Measurements from ENCODE around the gene ATXN7L2.
A peak's percentile ranks its signal among the peaks of the same experiment; 100 is the strongest.

The ATXN7L2 gene

DNA sequence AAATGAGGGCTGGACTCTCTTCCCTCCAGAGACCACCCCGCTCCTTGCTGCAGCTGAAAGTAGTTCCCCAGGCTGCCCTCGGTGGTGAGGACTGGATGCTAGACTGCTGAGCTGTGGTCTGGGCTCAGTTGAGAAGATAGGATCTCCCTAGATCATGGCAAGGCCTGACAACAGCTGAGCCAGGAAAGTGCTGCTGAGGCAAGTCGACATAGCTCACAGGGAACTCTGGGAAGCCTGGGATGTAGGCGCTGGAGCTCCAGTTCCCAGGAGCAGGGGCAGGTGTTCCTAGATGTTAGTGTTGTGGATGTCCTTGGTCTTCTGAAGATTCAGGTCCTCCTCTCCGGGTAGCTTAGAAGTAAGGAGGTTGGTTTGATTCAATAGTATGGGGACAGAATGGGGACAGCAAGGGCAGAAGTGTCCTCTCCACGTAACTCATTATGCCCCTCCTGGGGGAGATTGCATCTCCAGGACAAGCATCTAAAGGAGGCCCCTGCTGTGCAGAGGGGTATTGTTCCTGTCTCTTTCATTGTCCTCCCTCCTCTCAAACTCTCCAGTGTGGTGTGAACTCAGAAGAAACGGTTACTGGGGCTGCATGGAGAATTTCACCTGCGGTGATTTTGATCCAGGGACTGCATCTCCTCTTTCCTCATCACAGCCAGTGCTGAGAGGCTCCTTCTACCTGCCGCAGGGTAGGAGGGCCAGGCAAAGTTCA is 13.9 kb downstream of the ATXN7L2 start:
- no peak for DNase-seq (ENCODE audit: low spot score)

- DNase-seq (ENCODE audit: low spot score): peak; percentile 63
Observed at GRCh38 chr1:109498161-109498801, 14.6 kb downstream of the ATXN7L2 start.

DNA sequence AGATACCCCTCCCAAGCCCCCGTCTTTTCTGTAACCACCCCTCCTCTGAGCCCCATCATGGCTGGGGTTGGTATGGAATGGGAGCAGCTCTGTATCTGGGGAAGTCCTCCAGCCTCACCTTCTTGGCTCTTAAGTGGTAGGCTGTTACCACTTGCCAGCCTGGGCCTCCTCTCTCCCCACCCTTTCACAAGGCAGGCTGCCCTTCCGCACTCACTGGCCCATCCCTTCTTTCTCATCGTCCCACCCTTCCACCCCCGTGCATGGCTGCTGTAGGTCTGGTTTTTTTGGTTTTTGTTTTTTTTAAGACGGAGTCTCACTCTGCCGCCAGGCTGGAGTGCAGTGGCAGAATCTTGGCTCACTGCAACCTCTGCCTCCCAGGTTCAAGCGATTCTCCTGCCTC is 15.4 kb downstream of the ATXN7L2 start:
- DNase-seq (ENCODE audit: low spot score): no peak

- peak; percentile 64 for DNase-seq (ENCODE audit: low spot score)
Observed at GRCh38 chr1:109499661-109500536, 16.2 kb downstream of the ATXN7L2 start.

GRCh38 chr1:109500941-109501381 is 17.3 kb downstream of the ATXN7L2 start:
- DNase-seq (ENCODE audit: low spot score): peak; percentile 73

DNA sequence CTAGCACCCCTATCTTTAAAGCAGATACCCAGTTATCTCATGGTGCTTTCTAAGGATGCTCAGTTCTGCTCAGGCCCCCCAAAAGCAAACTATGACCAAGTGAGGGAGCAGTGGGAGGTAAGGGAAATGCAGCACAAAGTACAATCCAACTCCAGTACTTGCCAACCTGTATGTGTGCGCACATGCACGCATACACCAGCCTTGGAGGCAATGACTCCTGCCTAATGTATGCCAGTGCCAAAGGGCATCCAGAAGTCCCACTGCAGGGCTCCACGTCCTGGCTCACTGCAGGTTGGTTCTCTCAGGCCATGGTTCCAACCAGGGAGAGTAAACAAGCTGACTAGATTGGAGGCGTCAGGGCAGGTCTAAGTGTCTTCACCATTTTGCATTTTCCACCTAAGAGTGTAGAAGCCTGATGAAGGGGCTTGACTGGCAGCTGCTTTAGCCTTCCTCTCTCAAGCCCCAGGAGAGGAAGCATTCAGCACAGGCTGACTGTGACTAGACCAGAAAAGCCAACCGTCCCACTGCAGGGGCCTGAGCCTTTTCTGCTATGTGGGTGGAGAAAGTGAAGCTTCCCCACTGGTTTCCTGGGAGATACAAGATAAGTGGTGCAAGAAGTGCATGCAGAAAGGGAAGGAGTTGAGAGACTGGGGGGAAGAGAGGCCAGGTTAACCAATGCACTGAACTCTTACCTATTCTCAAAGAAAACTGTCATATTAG is 18.1 kb downstream of the ATXN7L2 start:
- DNase-seq (ENCODE audit: low spot score): no peak

GRCh38 chr1:109502364-109502851 is 18.7 kb downstream of the ATXN7L2 start:
- no peak for DNase-seq (ENCODE audit: low spot score)

DNA sequence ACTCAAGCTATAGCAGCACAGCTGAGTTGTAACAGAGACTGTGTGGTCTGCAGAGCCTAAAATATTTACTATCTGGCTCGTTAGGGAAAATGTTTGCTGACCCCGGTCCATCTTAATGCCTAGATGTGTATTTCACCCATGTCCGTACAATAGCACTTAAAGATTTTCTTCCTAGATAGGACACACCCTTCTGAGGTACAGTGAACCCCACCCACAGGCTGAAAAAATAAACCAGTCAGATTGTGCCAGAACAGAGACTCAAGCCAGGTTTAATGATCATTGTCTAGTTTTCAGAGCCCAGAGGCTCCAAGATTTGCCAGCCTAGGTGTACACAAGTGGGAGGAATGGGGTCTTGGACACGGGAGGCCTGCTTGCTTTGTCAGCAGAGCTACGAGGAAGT is 20.2 kb downstream of the ATXN7L2 start:
- no peak for DNase-seq (ENCODE audit: low spot score)

- DNase-seq (ENCODE audit: low spot score): no peak
Observed at GRCh38 chr1:109504974-109505373, 21.3 kb downstream of the ATXN7L2 start.

- no peak for DNase-seq (ENCODE audit: low spot score)
Observed at GRCh38 chr1:109508001-109508872, 24.5 kb downstream of the ATXN7L2 start.

DNA sequence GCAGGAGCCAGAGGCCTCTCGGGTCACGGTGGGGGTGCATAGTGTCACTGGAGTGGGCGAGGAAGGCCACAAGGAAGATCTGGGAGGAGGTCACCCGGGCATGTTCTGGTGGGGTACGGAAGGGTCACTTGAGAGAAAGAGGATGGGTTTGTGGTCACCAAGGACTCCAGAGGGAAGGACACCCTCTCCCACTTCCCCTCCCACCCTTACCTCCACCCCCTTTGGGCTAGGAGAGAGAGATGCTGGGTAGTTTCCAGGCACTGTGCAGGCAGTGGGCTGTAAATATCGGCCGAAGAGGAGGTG is 25.1 kb downstream of the ATXN7L2 start:
- DNase-seq (ENCODE audit: low spot score): no peak

DNA sequence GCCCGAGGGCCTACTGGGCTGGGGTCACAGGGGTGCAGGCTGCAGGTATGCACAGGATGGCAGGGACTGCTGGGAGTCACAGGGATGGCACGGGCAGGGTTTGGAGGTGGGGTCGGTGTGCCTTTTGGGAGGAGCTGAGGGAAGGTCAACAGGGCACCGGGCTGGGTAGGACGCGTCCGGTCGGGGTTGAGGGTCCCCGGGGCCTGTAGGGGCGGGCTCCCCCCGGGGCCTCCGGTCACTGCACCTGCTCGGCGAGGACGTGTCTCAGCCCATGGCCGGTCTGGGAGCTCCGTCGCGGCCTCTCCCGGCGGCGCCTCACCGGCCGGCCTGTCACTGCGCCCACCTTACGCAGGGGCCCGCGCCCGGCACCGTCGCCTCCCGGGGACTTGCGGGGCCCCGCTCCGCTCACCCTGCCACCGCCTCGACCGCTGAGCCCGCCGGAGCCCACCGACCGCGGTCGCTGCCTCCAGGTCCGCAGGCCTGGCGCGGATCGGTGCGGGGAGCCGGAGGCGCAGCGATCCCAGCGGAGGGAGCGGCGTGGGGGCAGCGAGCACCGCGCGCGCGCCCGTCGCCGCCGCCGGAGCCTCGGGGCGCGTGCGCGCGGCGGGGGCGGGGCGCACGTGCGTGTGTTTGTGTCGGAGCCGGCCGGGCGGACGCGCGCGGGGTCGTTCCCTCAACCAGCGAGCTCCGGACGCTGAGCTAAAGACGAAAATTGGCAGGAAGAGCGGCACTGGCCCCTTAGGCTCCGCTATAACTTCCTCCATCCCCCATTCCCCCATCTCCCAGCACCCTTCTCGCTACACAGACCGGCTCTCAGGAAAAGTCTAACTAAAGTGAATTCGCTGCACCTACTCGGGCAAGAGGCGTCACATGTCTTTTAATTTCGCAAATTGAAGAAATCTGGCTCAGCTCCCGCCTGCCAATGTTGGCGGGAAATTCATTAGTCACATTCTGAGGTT is 25.8 kb downstream of the ATXN7L2 start, which contains the start of gene AMIGO1:
Gene AMIGO1 (minus strand): TSS at position 552 of the 959 bp plus-strand sequence. CDS start 815 bp downstream, outside the sequence.
- peak; percentile 91 for DNase-seq (ENCODE audit: low spot score)

DNA sequence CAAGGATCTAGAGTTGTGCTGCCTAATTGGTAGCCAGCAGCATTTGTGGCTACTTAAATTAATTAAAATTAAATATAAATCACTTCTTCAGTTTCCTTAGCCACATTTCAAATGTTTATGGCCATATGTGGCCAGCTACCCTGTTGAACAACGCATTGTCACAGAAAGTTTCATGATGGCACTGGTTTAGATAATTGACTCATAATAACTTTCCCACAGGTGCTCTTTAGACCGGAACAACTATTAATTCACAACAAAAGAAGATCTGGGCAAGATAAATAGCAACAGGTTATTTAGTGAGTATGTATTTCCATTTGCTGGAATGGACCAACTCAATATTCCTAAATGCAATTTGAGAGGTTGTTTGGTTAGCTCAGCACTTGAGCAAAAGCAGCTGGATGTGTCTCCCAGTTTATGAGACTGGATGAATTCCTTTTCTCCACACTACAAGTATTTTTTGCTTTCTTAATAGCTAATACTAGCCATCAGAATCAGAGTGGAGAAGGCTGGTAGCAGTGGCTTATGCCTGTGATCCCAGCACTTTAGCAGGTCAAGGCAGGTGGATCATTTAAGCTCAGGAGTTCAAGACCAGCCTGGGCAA is 29.5 kb downstream of the ATXN7L2 start:
- no peak for DNase-seq (ENCODE audit: low spot score)

- DNase-seq (ENCODE audit: low spot score): no peak
Observed at GRCh38 chr1:109514846-109515245, 31.1 kb downstream of the ATXN7L2 start.

DNA sequence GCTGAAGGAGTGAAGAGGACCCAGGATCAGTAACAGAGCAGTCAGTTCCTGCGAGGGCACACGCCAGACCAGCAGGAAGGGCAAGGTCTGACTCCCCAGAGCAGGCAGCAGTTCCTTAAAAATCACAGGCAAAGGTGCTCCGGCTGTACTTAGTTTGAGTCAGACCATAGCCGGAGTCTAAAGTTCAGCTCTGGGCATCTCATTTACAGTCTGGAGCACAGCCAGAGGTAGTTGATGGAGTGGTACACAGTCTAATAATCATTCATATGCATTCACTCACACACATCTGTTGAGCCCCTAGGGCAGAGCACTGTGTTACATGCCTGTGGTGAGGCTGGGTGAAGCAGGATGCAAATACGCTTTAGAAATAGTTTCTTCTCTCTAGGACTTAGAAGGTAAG is 33.2 kb downstream of the ATXN7L2 start:
- DNase-seq (ENCODE audit: low spot score): no peak

GRCh38 chr1:109517337-109517736 is 33.6 kb downstream of the ATXN7L2 start:
- DNase-seq (ENCODE audit: low spot score): no peak

DNA sequence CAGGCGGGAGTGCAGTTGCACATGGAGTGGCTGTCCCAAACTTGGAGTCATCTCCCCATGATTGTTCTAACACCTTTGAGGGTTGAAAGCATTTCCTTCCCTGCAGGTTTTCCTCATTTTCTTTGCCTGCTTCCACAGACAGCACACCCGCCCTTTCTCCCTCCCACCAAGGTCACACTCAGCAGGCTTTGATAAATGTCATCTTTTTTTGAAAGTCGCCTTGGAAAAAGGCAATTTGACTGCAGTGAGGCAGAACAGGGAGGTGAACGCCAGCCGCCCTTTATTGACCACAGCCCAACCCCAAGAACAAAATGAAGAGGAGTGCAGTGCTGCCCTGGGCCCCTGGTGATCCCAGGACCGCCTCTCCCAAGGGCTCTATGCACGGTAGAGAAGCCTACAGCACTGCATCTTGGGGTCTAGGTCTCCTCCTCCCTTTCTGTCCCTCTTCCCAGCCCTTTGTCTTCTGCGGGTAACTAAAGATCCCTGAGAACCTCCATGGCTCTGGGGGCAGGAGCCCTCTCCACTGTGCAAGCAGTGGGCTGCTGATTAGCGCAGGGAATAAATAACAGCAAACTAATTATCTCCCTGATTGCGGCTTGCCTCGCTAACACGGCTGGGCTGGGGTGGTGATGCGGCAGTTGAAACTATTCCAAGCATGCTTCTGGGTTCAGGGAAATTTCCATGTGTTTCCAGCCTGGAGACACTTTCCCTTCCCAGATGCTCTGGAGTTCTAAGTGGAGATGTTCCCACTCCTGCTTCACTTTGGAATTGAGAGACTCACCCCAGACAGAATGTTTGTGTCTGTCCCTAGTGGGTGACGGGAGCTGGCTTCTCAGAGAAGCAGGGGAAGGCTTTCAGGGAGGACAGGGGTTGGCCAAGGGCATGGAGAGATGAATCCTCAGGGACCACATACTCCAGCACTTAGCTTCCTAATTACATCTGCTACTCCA is 37.6 kb downstream of the ATXN7L2 start:
- no peak for DNase-seq (ENCODE audit: low spot score)

DNA sequence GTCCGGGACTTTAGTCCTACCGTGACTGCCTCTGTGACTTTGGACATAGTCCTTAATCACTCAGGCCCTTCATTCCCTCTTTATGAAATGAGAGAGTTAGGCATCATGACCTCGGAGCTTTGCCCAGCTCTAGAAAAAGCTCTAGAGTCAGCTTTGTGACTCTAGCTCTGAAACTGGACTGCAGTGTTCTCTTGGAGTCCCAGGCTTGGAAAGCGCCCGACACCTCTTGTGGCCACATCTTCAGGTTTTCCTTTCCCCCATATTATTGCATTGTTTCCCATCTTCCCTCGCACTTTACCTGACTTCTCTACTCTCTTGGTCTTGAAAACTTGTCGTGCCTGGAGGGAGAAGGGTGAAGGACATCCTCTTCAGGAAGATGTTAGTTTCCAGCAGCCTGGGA is 38.3 kb downstream of the ATXN7L2 start:
- DNase-seq (ENCODE audit: low spot score): no peak
